Cardiac muscle cell (in vitro differentiated cells and primary cell): ENCODE measurements around the gene PPP1R3D. TPM values are rescaled to one million over a fixed set of nuclear protein-coding genes. Genes with fewer than 3 reads are reported as not detected.

ENCODE experiments used
- DNase-seq, 2 donors: peaks; one replicate each; pipeline versions ENCODE4 v3.0.0 to v3.0.0-alpha.2; 2010 to 2017; ENCODE audit warnings: low read depth in 1 of 2, low spot score in 1 of 2
- H3K27ac ChIP-seq: fragments of 200-600 bp; sonication (generic); 2 replicates; pipeline ENCODE4 v1.5.1; 2016
- H3K27me3 ChIP-seq: fragments of 200-600 bp; sonication (generic); 2 replicates; pipeline ENCODE4 v1.6.0; 2016; ENCODE audit warnings: control low read depth
- H3K36me3 ChIP-seq: fragments of 200-600 bp; sonication (generic); 2 replicates; pipeline ENCODE4 v1.5.1; 2016; ENCODE audit warnings: control low read depth
- H3K4me1 ChIP-seq: fragments of 200-600 bp; sonication (generic); 2 replicates; pipeline ENCODE4 v1.8.1; 2017; ENCODE audit warnings: low read depth, mild to moderate bottlenecking, mixed run types
- H3K4me3 ChIP-seq: fragments of 200-600 bp; sonication (generic); 2 replicates; pipeline ENCODE4 v1.5.1; 2016; ENCODE audit warnings: mild to moderate bottlenecking
- H3K9me3 ChIP-seq: fragments of 200-600 bp; sonication (generic); 2 replicates; pipeline ENCODE4 v1.5.1; 2017; ENCODE audit warnings: low read depth, mild to moderate bottlenecking, control low read depth
- polyA plus RNA-seq: library from polyadenylated mRNA; unstranded; fragments of >200 nt; fragmentation: Nextera tagmentation; extraction: Ambion mirVana; gene quantifications from 2 replicates; pipeline ENCODE4 v1.2.1, GENCODE V29; 2016
- total RNA-seq: library from RNA; depleted of rRNA; stranded (reverse); fragments of >200 nt; gene quantifications from 2 replicates; pipeline ENCODE4 v1.2.3, GENCODE V29; 2016
- TF ChIP-seq, protein P1 (sequence below): IDR thresholded peaks from 2 replicates; pipeline ENCODE4 v1.5.1; 2012; ENCODE audit warnings: low read depth, mild to moderate bottlenecking, low read length

PPP1R3D gene
- total and polyA plus RNA-seq, 2 experiments from 2014 or later, result 4.3 to 10.4 TPM

DNA sequence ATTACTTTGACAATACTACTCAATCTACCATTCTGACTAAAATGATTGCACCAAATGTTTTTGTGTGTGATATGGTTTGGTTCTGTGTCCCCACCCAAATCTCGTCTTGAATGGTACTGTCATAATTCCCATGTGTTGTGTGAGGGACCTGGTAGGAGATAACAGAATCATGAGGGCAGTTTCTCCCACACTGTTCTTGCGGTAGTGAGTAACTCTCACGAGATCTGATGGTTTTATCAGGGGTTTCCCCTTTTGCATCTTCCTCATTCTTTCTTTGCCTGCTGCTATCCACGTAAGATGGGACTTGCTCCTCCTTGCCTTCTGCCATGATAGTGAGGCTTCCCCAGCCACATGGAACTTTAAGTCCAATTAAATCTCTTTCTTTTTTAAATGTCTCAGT, 27.5 kb downstream of the PPP1R3D start:
- Histone ChIP-seq H3K4me3 (no peak overlapping the region), H3K27ac (no peak overlapping the region), H3K9me3 (no peaks in the 10 kb centered on the region), H3K27me3 (no peaks in the 10 kb centered on the region), H3K36me3 (no peaks in the 10 kb centered on the region), H3K4me1 (no peaks in the 10 kb centered on the region)
- DNase-seq, result no peak
- TF ChIP-seq, protein P1, sequence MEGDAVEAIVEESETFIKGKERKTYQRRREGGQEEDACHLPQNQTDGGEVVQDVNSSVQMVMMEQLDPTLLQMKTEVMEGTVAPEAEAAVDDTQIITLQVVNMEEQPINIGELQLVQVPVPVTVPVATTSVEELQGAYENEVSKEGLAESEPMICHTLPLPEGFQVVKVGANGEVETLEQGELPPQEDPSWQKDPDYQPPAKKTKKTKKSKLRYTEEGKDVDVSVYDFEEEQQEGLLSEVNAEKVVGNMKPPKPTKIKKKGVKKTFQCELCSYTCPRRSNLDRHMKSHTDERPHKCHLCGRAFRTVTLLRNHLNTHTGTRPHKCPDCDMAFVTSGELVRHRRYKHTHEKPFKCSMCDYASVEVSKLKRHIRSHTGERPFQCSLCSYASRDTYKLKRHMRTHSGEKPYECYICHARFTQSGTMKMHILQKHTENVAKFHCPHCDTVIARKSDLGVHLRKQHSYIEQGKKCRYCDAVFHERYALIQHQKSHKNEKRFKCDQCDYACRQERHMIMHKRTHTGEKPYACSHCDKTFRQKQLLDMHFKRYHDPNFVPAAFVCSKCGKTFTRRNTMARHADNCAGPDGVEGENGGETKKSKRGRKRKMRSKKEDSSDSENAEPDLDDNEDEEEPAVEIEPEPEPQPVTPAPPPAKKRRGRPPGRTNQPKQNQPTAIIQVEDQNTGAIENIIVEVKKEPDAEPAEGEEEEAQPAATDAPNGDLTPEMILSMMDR, result no peak

DNA sequence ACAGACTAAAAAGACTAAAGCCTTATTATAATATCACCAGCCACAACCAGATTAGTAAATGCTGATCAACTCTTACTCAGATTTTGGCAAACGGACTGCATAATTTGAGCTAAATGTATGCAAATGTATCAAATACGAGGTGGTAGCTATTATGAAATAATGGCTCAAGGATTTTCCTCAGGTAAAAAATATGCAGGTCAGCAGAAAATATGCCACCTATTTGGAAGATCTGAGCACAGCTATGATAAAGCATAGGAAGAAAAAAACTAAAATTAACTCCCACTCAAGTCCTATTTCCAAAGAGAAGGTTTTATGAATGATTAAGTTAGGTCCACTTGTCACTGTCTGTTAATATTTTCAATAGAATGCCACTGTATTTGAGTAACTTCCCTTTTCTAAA, 29.1 kb downstream of the PPP1R3D start:
- H3K4me3 ChIP-seq, result no peak overlapping the region
- no peaks in the 10 kb centered on the region for H3K9me3 ChIP-seq
- DNase-seq, result no peak
- H3K27me3 ChIP-seq, result no peaks in the 10 kb centered on the region
- TF ChIP-seq, protein P1, result no peak
- H3K36me3 ChIP-seq, result no peaks in the 10 kb centered on the region
- H3K4me1 ChIP-seq, result no peaks in the 10 kb centered on the region
- no peak overlapping the region for H3K27ac ChIP-seq

DNA sequence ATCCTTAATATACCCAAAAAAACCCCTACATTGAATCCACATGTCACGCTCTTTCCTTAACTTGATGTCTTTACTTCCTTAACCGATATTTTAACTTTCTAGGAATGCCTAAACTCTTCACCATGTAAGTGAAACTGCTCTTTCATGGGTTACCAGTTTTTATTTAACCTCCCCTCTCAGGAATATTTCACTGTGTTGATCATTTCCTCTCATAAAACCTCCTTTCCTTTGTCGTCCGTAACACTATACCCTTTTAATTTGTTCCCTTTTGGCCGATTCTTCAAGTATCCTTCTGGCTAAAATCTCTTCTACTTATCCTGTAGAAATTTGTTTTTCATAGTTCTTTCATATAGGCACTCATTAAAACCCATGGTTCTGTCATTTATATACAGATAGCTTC, 31.2 kb downstream of the PPP1R3D start:
- no peak for DNase-seq
- Histone ChIP-seq H3K27ac (no peak overlapping the region), H3K4me1 (no peaks in the 10 kb centered on the region), H3K9me3 (no peaks in the 10 kb centered on the region), H3K27me3 (no peaks in the 10 kb centered on the region), H3K36me3 (no peaks in the 10 kb centered on the region), H3K4me3 (no peak overlapping the region)
- TF ChIP-seq, protein P1, result no peak

DNA sequence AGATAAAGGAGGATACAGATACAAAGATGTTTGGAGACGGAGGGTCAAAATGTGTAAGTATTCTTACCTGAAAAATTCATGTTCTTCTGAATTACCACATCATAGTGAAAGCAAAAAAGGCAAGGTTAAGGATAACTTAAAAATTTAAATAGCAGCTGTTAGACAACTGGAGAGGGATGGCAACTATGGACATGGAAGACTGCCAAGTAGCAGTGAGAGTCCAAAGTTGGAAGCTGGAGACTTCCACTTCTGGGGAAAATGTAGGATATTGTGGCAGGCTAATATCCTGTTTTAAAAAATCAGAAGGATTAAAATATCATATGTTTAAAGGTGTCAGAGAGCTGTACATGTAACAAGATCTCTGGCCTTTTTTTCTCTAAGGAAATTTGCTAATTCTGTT, 36.5 kb downstream of the PPP1R3D start:
- DNase-seq, result no peak
- no peaks in the 10 kb centered on the region for H3K36me3 ChIP-seq
- TF ChIP-seq, protein P1, result no peak
- H3K4me1 ChIP-seq, result no peaks in the 10 kb centered on the region
- H3K27me3 ChIP-seq, result no peaks in the 10 kb centered on the region
- no peak overlapping the region for H3K4me3 ChIP-seq
- H3K9me3 ChIP-seq, result no peaks in the 10 kb centered on the region
- no peak overlapping the region for H3K27ac ChIP-seq

DNA sequence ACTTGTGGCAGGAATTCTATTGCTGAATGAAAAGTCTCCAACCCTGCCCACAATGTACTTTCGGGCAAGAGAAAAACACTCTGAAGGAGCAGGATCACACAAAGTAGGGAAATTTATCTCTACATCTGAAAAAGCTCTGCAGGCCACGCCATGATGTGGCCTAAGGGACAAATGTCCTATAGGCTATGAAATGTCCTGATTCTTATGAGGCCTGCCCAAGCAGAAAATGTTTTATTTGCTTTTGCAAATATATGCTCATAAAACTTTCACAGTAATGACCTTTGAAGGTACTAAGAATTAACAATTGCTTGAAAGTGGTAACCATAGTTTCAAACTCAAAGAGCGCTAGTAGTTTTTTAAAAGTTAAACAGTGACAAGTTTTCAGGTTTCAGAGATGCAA, 37.6 kb downstream of the PPP1R3D start:
- Histone ChIP-seq H3K4me1 (no peaks in the 10 kb centered on the region), H3K9me3 (no peaks in the 10 kb centered on the region), H3K4me3 (no peak overlapping the region), H3K36me3 (no peaks in the 10 kb centered on the region), H3K27ac (no peak overlapping the region), H3K27me3 (no peaks in the 10 kb centered on the region)
- DNase-seq, result no peak
- TF ChIP-seq, protein P1, result no peak

DNA sequence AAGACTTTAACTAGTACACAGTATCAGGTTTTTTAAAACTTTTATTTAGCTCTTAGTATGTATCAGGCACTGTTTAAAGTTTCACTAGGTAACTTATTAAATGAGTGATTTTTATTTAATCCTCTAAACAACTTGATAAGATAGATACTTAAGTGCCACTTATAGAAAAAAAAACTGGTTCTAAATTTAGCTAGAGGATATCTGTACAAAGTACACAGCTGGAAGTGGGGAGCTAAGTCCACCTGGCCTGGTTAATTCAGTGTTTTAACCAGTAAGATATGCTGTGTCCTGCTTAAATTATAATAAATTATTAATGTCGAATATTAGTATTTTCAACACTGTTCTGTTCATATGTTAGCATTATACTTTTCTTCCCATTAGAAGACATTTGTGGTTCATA, 44.2 kb downstream of the PPP1R3D start:
- no peaks in the 10 kb centered on the region for H3K27me3 ChIP-seq
- H3K4me3 ChIP-seq, result no peak overlapping the region
- no peaks in the 10 kb centered on the region for H3K9me3 ChIP-seq
- DNase-seq, result no peak
- no peaks in the 10 kb centered on the region for H3K36me3 ChIP-seq
- H3K27ac ChIP-seq, result no peak overlapping the region
- no peaks in the 10 kb centered on the region for H3K4me1 ChIP-seq
- TF ChIP-seq, protein P1, result no peak
